GM19467 (cell line): Measurements from ENCODE around the gene AHCY.
A peak's percentile ranks its signal among the peaks of the same experiment; 100 is the strongest.
"Not testable (repeated sequence)": the region's sequence is repeated elsewhere in the genome, so short reads cannot be mapped to it uniquely, and the experiment has no call there.

ENCODE experiments used
- ATAC-seq: cut with Tn5 transposase; IDR thresholded peaks from one replicate; pipeline ENCODE4 v1.9.1; 2021; ENCODE audit warnings: mild to moderate bottlenecking, moderate library complexity; ENCODE audit not compliant: unreplicated experiment

The AHCY gene

GRCh38 chr20:34302723-34303533 lies at the start of gene AHCY:
Gene AHCY, minus strand, starts transcription at chr20:34303355. Its CDS starts 85 bp downstream, at chr20:34303270.
- peak; percentile 79 for ATAC-seq

- no peak for ATAC-seq
These were observed 46.9 kb upstream of the AHCY start for GRCh38 chr20:34350095-34350494.

GRCh38 chr20:34347571-34347970 lies 44.4 kb upstream of the AHCY start:
- ATAC-seq = no peak

DNA sequence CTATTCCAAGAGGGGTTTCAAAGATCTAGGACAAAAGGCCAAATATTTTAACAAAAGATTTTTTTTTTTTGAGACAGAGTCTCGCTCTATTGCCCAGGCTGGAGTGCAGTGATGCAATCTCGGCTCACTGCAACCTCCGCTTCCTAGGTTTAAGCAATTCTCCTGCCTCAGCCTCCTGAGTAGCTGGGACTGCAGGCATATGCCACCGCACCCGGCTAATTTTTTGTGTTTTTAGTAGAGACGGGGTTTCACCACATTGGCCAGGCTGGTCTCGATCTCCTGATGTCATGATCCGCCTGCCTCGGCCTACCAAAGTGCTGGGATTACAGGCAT lies 43.3 kb upstream of the AHCY start:
- ATAC-seq = not testable (repeated sequence)

DNA sequence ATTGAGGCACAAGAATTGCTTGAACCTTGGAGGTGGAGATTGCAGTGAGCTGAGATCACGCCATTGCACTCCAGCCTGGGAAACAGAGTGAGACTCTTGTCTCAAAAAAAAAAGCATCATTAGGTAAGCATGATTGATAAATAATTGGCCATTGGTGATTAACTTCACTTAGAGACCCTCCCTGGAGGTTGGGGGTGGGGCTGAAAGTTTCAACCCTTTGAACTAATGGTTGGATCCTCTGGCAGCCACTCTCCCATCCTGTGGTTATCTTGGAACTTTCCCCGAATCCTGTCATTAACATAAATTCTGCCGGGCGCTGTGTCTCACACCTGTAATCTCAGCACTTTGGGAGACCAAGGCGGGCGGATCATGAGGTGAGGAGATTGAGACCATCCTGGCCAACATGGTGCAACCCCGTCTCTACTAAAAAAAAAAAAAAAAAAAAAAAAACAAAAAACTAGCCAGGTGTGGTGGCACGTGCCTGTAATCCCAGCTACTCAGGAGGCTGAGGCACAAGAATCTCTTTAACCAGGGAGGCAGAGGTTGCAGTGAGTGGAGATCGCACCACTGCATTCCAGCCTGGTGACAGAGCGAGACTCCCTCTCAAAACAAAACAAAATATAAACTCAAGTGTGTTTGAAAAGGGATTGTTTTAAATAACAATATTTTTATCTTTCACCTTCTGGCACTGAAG lies 42.8 kb upstream of the AHCY start:
- not testable (repeated sequence) for ATAC-seq

DNA sequence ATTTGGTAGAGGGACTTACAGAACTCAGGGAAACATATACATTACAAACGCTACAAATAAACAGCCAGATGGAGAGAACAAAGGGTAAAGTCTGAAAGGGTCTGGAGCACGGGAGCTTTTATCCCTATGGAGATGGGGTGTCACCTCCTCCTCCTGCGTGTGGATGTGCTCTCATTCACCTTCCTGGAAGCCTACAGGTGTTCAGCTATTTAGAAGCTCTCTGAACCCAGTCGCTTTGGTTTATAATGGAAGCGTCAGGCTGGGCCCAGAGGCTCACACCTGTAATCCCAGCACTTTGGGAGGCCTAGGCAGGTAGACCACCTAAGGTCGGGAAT lies 42.2 kb upstream of the AHCY start:
- no peak for ATAC-seq

DNA sequence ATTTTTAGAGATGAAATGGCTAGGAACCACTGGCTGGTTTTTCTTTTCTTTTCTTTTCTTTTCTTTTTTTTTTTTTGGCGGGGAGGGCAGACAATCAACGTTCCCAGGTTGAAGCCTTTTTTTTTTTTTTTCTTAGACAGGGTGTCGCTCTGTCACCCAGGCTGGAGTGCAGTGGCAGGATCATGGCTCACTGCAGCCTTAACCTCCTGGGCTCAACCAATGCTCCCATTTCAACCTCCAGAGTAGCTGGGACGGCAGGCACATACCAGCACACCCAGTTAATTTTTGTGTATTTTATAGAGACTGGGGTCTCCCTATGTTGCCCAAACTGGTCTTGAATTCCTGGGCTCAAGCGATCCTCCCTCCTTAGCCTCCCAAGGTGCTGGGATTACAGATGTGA lies 41.1 kb upstream of the AHCY start:
- ATAC-seq = no peak

- ATAC-seq = no peak
These were observed 40.5 kb upstream of the AHCY start for GRCh38 chr20:34343458-34344211.

DNA sequence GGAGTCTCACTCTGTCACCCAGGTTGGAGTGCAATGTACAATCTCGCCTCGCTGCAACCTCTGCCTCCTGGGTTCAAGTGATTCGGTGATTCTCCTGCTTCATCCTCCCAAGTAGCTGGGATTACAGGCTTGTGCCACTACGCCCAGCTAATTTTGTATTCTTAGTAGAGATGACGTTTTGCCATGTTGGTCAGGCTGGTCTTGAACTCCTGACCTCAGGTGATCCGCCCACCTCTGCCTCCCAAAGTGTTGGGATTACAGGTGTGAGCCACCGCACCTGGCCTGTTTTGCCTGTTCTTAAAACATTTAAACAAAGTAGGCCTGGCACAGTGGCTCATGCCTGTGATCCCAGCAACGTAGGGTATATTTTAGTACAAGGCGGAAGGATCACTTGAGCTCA lies 38.0 kb upstream of the AHCY start:
- not testable (repeated sequence) for ATAC-seq

GRCh38 chr20:34340726-34341125 lies 37.6 kb upstream of the AHCY start:
- ATAC-seq = not testable (repeated sequence)

GRCh38 chr20:34337982-34338726 lies 35.0 kb upstream of the AHCY start:
- ATAC-seq = no peak

DNA sequence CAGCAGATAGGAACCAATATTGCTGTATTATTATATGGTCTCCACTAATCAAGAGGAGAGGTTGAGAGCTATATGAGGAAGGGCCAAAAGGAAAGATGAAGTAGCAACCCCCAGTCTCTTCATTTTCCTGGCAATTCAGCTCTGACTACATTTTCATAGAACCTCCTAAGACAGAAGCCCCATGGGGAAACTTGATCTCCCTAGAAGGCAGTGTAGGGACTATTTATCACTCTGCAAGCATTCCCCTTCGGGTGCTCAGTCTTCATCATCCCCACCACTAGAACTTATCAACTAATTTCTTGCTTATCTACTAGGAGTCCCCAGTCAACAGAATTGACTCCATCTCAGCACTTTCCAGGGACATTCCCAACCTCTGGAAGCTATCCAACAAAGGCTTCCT lies 34.4 kb upstream of the AHCY start:
- no peak for ATAC-seq

DNA sequence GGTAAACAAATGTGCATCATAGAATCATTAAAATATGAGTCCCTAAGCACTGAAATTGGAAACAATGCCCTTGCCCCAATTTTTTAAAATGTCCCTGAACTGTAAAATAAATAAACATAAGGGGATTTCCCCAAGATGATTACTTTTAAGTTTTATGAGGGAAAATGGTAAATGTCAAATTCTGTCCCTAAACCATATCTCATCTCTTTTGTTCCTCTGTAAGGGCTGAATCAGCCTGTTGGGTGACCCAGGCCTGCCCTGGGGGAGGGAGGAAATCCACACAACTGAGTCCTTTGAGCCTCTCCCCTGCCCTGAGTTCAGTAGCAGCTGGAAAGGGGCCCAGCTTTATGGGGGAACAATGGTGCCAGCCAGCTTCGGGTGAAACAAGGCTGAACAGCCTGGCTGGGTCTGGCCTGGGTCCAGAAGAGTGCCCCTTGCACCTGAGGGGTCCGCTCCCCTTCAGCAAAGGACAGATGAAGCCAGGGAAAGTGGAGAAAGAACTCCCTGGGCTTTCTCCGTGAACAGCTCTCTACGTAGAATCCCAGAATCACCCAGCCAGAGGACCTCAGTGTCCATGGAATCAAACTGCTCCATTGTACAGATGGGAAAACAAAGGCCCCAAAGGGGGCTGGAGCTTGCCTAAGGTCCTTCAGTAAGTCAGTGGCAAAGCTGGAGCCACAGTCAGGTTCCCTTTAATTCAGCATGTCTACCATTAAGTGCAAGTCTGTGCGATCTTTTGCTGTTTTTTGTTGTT lies 31.7 kb upstream of the AHCY start:
- ATAC-seq = no peak

DNA sequence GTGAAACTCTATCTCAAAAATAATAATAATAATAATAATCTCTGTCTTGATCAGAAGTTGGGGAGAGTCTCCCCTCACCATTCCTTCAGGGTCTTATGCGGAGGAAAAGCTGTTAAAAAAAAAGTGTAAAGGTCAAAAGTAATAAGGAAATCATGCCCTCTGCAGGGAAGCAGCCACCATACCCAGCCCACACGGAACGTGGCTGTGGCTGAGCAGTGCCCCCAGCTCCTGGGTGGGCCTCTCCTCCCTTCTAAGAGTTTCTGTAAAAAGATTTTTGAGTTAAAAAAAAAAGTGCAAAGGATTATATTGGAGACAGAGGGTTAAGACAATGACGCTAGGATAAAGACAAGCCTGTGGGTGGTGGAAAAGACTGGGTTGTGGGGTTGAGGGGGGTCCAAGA lies 30.6 kb upstream of the AHCY start:
- no peak for ATAC-seq

GRCh38 chr20:34332262-34332920 lies 29.2 kb upstream of the AHCY start:
- no peak for ATAC-seq

- no peak for ATAC-seq
These were observed 28.7 kb upstream of the AHCY start for GRCh38 chr20:34331838-34332237.

GRCh38 chr20:34330861-34331544 lies 27.8 kb upstream of the AHCY start:
- not testable (repeated sequence) for ATAC-seq

DNA sequence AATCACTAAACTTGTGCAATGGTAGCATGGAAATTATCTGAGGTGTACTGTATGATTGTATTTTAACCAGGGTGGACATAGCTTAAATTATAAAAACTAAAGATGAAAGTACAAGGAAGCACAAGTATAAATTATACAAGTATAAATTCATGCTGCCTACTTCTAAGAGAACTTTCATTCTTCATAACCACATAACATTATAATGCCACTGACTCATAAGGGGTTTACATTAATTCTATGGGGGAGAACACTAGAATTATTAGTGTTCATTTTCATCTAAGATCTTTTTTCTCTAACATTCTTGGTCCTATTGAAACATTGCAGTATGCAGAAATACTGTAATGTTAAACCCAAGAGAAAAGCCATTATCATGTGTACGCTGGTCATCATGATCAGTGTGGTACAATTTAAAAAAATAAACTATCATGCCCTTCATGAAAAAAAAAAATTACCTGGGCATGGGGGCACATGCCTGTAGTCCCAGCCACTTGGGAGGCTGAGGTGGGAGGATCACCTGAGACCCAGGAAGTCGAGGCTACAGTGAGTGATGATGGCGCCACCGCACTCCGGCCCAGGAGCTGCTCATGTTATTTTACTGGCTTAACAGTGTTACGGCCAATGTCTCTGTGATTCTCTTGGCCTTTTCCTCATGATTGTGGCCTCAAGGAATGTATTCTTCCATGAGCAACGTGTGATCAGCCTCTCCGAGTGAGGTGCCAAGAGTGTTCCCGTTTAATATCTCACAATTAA lies 25.9 kb upstream of the AHCY start:
- no peak for ATAC-seq

- ATAC-seq = not testable (repeated sequence)
These were observed 25.1 kb upstream of the AHCY start for GRCh38 chr20:34328207-34328606.
